Tibial nerve (tissue), 4 donors: ENCODE results near the gene EXOC4.

ENCODE experiments used
- EP300 ChIP-seq, 2 donors: sonication (generic); formaldehyde crosslinking; IDR thresholded peaks; one replicate each; pipeline ENCODE4 v1.6.1; 2017; ENCODE audit warnings: antibody characterized with exemption in 2 of 2, mild to moderate bottlenecking in 1 of 2
- POLR2A ChIP-seq, 2 donors: fragments of 450-650 bp; IDR thresholded peaks; one replicate each; pipeline ENCODE4 v1.6.1; 2017; ENCODE audit warnings: antibody characterized with exemption in 2 of 2, mild to moderate bottlenecking in 2 of 2, moderate library complexity in 2 of 2
- TF ChIP-seq, protein P1 (sequence below), 5 experiments: fragments of 200-600 bp in 3 of 5; fragments of 450-650 bp in 2 of 5; sonication (generic) in 3 of 5; IDR thresholded peaks; one replicate each; pipeline ENCODE4 v1.5.1; 2016 to 2019; ENCODE audit warnings: antibody characterized with exemption in 5 of 5, mild to moderate bottlenecking in 3 of 5, moderate library complexity in 2 of 5

DNA sequence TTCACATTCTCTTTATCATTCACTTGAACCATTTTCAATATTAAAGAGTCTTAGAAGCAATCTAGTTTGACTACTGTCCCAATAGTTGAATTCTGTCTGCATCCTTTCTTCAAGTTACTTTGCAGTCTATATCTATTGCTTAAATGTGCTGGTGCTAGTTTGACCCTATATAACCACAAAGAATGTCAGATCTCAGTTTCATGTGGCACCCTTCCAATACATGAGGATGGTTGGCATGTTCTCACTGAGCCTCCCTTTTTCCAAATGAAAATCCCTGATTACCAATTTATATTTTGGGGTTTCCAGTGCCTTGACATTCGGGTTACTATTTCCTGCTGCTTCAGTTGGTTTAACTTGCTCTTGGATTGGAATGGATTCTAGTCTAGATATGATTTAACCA is 292.7 kb downstream of the EXOC4 start:
- TF ChIP-seq POLR2A (IDR thresholded peaks at IDR 0.05), result no peak
- TF ChIP-seq, protein P1, sequence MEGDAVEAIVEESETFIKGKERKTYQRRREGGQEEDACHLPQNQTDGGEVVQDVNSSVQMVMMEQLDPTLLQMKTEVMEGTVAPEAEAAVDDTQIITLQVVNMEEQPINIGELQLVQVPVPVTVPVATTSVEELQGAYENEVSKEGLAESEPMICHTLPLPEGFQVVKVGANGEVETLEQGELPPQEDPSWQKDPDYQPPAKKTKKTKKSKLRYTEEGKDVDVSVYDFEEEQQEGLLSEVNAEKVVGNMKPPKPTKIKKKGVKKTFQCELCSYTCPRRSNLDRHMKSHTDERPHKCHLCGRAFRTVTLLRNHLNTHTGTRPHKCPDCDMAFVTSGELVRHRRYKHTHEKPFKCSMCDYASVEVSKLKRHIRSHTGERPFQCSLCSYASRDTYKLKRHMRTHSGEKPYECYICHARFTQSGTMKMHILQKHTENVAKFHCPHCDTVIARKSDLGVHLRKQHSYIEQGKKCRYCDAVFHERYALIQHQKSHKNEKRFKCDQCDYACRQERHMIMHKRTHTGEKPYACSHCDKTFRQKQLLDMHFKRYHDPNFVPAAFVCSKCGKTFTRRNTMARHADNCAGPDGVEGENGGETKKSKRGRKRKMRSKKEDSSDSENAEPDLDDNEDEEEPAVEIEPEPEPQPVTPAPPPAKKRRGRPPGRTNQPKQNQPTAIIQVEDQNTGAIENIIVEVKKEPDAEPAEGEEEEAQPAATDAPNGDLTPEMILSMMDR (IDR thresholded peaks at IDR 0.05), result no peak
- no peak for TF ChIP-seq EP300 (IDR thresholded peaks at IDR 0.05)
